ENCODE results near the gene HSPA12B. TPM values are rescaled to one million over a fixed set of nuclear protein-coding genes. Genes with fewer than 3 reads are reported as not detected.

Gene HSPA12B
- total and polyA plus RNA-seq, 2 of the 13 experiments (the other 11 are each of a cell fraction or from before 2014, with no cell fraction given): 0.01 TPM; not detected in 1

DNA sequence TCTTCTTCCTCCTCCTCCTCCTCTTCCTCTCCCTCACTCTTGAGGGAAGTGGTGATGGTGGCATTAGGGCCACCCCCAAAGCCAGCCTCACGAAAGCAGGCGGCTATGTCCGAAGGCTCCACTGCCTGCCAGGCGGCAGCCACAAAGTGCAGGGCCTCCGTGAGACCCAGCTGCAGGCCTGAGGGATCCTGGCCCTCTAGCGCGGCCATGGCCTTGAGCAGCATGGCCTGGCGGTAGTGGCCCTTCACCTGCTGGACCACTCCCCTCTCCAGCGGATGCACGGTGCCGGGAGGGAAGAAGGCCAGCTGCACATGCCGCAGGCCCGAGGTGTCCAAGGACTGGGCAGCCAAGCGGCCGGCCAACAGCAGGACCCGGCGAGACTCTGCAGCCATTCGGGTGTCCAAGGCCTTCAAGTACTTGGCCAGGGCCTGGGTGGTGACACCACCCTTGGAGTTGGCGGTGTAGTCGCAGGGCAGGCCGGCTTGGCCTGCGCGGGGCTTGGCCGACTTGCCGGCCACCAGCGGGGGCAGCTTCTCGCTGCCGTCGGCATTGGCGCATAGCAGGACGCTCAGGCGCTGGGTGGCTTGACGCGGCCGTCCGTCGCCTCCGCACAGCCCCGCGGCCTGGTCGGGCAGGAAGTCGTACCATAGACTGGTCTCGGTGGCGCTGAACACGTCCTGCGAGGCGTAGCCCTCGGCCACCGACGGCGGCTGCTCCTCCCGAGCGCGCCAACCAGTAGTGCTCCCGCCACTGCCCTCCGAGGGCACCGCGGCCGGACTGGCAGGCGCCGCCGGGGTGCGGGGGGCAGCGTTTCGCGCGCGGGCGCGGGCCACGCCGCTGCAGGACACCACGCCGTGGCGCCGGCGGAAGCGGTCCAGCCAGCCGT lies 53.0 kb downstream of the HSPA12B start (continued):
- 0 out of 2 replicates have a peak, but pooled peaks have one; percentile 59 for TF ChIP-seq ARHGAP35 (CRISPR knock-in tag; IDR thresholded peaks at IDR 0.05; ENCODE audit: borderline replicate concordance)
- TF ChIP-seq HNF4A (CRISPR knock-in tag; IDR thresholded peaks at IDR 0.05): peak; percentile 29; the same call in 1 of the 2 replicates
- TF ChIP-seq ZNF780A (CRISPR knock-in tag; IDR thresholded peaks at IDR 0.05): no peak
- TF ChIP-seq ZBTB4 (CRISPR knock-in tag; IDR thresholded peaks at IDR 0.05; ENCODE audit: borderline replicate concordance): peak; percentile 93; the same call in 1 of the 2 replicates
- peak; percentile 45; the same call in 1 of the 2 replicates for TF ChIP-seq MYC (CRISPR knock-in tag; IDR thresholded peaks at IDR 0.05; ENCODE audit: borderline replicate concordance)
- TF ChIP-seq HNRNPK (IDR thresholded peaks at IDR 0.05; ENCODE audit: low read depth, low read length, poor library complexity, severe bottlenecking): peak; percentile 20
- TF ChIP-seq RBFOX2 (IDR thresholded peaks at IDR 0.05; ENCODE audit: low read depth, low read length): peak; percentile 80
- 0 out of 2 replicates have a peak, but pooled peaks have one; percentile 49 for TF ChIP-seq REL (CRISPR knock-in tag; conservative IDR thresholded peaks at IDR 0.05)
- TF ChIP-seq FOXA1 (IDR thresholded peaks at IDR 0.05): no peak
- no peak for TF ChIP-seq FOXA1 (CRISPR knock-in tag; IDR thresholded peaks at IDR 0.05)
- no peak for TF ChIP-seq DPF2 (CRISPR knock-in tag; IDR thresholded peaks at IDR 0.05; ENCODE audit: borderline replicate concordance, low read depth)
- TF ChIP-seq, protein P1, sequence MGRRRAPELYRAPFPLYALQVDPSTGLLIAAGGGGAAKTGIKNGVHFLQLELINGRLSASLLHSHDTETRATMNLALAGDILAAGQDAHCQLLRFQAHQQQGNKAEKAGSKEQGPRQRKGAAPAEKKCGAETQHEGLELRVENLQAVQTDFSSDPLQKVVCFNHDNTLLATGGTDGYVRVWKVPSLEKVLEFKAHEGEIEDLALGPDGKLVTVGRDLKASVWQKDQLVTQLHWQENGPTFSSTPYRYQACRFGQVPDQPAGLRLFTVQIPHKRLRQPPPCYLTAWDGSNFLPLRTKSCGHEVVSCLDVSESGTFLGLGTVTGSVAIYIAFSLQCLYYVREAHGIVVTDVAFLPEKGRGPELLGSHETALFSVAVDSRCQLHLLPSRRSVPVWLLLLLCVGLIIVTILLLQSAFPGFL (CRISPR knock-in tag; IDR thresholded peaks at IDR 0.05): no peak
- peak; percentile 100 for TF ChIP-seq ZBTB38 (CRISPR knock-in tag; IDR thresholded peaks at IDR 0.05)
- peak; percentile 66; the same call in 1 of the 2 replicates for TF ChIP-seq ZMYM4 (CRISPR knock-in tag; IDR thresholded peaks at IDR 0.05)
- 0 out of 4 replicates have a peak, but pooled peaks of 1 of the 2 experiments have one; percentile 26 for TF ChIP-seq HMGXB4 (CRISPR knock-in tag; IDR thresholded peaks at IDR 0.05; ENCODE audit: borderline replicate concordance in 1 of 2, low read depth in 1 of 2)
- TF ChIP-seq NR2F6 (IDR thresholded peaks at IDR 0.05): no peak
- peak; percentile 38; the same call in 1 of the 2 replicates for TF ChIP-seq NR2F6 (CRISPR knock-in tag; IDR thresholded peaks at IDR 0.05)
- no peak for TF ChIP-seq MAFG (CRISPR knock-in tag; IDR thresholded peaks at IDR 0.05)
- TF ChIP-seq ZNF383 (CRISPR knock-in tag; IDR thresholded peaks at IDR 0.05; ENCODE audit: borderline replicate concordance): no peak
- 0 out of 2 replicates have a peak, but pooled peaks have one; percentile 8 for TF ChIP-seq NFKB2 (CRISPR knock-in tag; IDR thresholded peaks at IDR 0.05; ENCODE audit: borderline replicate concordance)
- TF ChIP-seq GMEB1 (CRISPR knock-in tag; IDR thresholded peaks at IDR 0.05; ENCODE audit: borderline replicate concordance): no peak

All from HepG2 (cell line).